Chondrocyte (in vitro differentiated cells): ENCODE data around the gene TCTA. TPM values are rescaled to one million over a fixed set of nuclear protein-coding genes. Genes with fewer than 3 reads are reported as not detected.
A peak's percentile ranks its signal among the peaks of the same experiment; 100 is the strongest.

Source experiments
- DNase-seq: peaks from one replicate; pipeline ENCODE4 v3.0.0; 2021; ENCODE audit warnings: mixed read lengths, low spot score
- H3K27ac Mint-ChIP-seq: one replicate; pipeline ENCODE4 v1.8.0; 2021; ENCODE audit warnings: mild to moderate bottlenecking, moderate library complexity, mixed read lengths; ENCODE audit not compliant: unreplicated experiment
- H3K27me3 Mint-ChIP-seq: 2 replicates; pipeline ENCODE4 v1.8.0; 2021; ENCODE audit warnings: low read depth, mixed read lengths
- H3K36me3 Mint-ChIP-seq: 2 replicates; pipeline ENCODE4 v1.8.0; 2021; ENCODE audit warnings: low read depth, mixed read lengths
- H3K4me1 Mint-ChIP-seq: 2 replicates; pipeline ENCODE4 v1.8.0; 2021; ENCODE audit warnings: low read depth, mild to moderate bottlenecking, mixed read lengths
- H3K4me3 Mint-ChIP-seq: one replicate; pipeline ENCODE4 v1.8.0; 2021; ENCODE audit warnings: mild to moderate bottlenecking, moderate library complexity, mixed read lengths; ENCODE audit not compliant: unreplicated experiment
- H3K9me3 Mint-ChIP-seq: 2 replicates; pipeline ENCODE4 v1.8.0; 2021; ENCODE audit warnings: low read depth, mixed read lengths
- total RNA-seq: library from RNA; stranded (reverse); gene quantifications from 3 replicates; pipeline ENCODE4 v1.2.1, GENCODE V29; 2021
- TF ChIP-seq, protein P1 (sequence below): fragments of 200-600 bp; sonication (generic); IDR thresholded peaks from 2 replicates; pipeline ENCODE4 v1.5.0; 2021; ENCODE audit warnings: antibody characterized with exemption, mild to moderate bottlenecking, moderate library complexity

Gene TCTA
- total RNA-seq, 1 donor from 2014 or later, result 22.5 TPM

DNA sequence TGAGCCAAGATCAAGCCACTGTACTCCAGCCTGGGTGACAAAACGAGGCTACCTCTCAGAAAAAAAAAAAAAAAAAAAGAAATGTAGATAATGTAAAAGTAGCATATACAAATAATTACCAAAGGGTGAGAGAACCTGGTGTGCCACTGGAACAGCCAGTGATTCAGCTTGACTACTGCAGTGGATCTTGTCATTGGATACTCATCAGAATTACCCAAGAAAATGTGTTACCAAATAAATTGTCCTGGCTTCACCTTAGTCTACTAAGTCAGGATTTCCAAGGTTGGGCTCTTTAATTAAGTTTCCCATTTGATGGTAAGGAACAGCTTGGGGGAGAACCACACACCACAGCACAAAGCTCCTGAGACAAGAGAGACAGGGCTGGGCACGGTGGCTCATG lies 15.4 kb downstream of the TCTA start:
- no peaks in the 10 kb centered on the region for H3K27me3 Mint-ChIP-seq
- no peak for DNase-seq
- peak overlapping the region; percentile 89 for H3K4me3 Mint-ChIP-seq
- peaks cover 21% of the 10 kb centered on the region for H3K4me1 Mint-ChIP-seq
- no peaks in the 10 kb centered on the region for H3K9me3 Mint-ChIP-seq
- peaks cover 5% of the 10 kb centered on the region for H3K36me3 Mint-ChIP-seq
- TF ChIP-seq, protein P1, sequence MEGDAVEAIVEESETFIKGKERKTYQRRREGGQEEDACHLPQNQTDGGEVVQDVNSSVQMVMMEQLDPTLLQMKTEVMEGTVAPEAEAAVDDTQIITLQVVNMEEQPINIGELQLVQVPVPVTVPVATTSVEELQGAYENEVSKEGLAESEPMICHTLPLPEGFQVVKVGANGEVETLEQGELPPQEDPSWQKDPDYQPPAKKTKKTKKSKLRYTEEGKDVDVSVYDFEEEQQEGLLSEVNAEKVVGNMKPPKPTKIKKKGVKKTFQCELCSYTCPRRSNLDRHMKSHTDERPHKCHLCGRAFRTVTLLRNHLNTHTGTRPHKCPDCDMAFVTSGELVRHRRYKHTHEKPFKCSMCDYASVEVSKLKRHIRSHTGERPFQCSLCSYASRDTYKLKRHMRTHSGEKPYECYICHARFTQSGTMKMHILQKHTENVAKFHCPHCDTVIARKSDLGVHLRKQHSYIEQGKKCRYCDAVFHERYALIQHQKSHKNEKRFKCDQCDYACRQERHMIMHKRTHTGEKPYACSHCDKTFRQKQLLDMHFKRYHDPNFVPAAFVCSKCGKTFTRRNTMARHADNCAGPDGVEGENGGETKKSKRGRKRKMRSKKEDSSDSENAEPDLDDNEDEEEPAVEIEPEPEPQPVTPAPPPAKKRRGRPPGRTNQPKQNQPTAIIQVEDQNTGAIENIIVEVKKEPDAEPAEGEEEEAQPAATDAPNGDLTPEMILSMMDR, result no peak
- no peak overlapping the region for H3K27ac Mint-ChIP-seq

DNA sequence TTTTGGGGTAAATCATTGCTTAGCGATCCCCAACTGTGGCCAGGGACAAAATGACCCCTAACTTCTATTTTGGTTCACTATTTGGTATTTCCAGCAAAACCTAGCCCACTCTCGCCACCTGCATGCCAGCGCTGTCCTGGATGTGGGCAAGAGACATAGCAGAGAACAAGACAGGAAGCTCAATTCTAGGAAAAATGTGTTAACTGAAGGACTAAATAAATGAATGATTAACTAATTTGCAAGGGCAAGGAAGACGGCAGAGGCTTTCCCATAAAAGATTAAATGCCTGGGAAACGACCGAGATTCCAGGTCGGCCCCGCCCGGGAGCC lies 16.5 kb downstream of the TCTA start:
- TF ChIP-seq, protein P1, result peak; percentile 51
- Mint-ChIP-seq H3K27me3 (no peaks in the 10 kb centered on the region), H3K36me3 (peaks cover 5% of the 10 kb centered on the region), H3K4me1 (peaks cover 15% of the 10 kb centered on the region), H3K4me3 (peak overlapping the region; percentile 89), H3K9me3 (no peaks in the 10 kb centered on the region), H3K27ac (peak overlapping the region; percentile 98)
- DNase-seq, result no peak

DNA sequence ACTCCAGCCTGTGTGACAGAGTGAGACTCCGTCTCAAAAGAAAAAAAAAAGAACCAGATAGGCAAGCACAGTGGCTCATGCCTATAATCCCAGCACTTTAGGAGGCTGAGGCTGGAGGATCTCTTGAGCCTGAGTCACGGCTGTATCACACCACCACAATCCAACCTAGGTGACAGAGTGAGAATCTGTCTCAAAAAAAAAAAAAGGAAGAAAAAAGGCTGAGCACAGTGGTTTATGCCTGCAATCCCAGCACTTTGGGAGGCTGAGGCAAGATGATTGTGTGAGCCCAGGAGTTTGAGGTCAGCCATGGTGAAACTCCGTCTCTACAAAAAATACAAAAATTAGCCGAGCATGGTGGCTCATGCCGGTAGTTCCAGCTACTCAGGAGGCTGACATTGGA lies 22.5 kb downstream of the TCTA start:
- no peaks in the 10 kb centered on the region for H3K9me3 Mint-ChIP-seq
- DNase-seq, result no peak
- H3K4me1 Mint-ChIP-seq, result peaks cover 3% of the 10 kb centered on the region
- no peaks in the 10 kb centered on the region for H3K36me3 Mint-ChIP-seq
- TF ChIP-seq, protein P1, result no peak
- H3K27me3 Mint-ChIP-seq, result no peaks in the 10 kb centered on the region
- no peak overlapping the region for H3K27ac Mint-ChIP-seq
- no peak overlapping the region for H3K4me3 Mint-ChIP-seq

DNA sequence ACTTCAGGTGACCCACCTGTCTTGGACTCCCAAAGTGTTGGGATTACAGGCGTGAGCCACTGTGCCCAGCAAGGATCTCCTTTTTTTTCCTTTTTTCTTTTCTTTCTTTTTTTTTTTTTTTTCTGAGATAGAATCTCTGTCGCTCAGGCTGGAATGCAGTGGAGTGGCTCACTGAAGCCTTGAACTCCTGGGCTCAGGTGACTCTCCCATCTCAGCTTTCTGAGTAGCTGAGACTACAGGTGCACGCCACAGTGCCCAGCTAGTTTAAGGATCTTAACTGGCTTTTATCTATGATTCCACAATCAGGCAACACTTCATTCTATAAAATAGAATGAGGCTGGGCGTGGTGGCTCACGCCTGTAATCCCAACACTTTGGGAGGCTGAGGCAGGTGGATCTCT lies 33.2 kb downstream of the TCTA start:
- Mint-ChIP-seq H3K36me3 (no peaks in the 10 kb centered on the region), H3K27ac (peak overlapping the region; percentile 59), H3K4me1 (peaks cover 11% of the 10 kb centered on the region), H3K4me3 (no peak overlapping the region), H3K27me3 (no peaks in the 10 kb centered on the region), H3K9me3 (no peaks in the 10 kb centered on the region)
- TF ChIP-seq, protein P1, result no peak
- no peak for DNase-seq

DNA sequence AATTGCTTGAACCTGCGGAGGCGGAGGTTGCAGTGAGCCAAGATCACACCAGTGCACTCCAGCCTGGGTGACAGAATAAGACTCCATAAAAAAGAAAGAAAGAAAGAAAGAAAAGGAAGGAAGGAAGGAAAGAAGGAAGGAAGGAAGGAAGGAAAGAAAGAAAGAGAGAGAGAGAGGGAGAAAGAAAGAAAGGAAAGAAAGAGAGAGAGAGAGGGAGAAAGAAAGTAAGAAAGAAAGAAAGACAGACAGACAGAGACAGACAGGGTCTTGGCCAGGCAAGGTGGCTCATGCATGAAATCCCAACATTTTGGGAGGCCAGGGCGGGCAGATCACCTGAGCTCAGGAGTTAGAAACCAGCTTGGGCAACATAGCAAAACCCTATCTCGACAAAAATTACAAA lies 41.4 kb downstream of the TCTA start:
- Mint-ChIP-seq H3K27me3 (no peaks in the 10 kb centered on the region), H3K9me3 (no peaks in the 10 kb centered on the region), H3K36me3 (no peaks in the 10 kb centered on the region), H3K27ac (no peak overlapping the region), H3K4me3 (no peak overlapping the region), H3K4me1 (peaks cover 24% of the 10 kb centered on the region)
- TF ChIP-seq, protein P1, result no peak
- DNase-seq, result no peak
